HepG2 (cell line): ENCODE measurements around the gene C3orf18. TPM values are rescaled to one million over a fixed set of nuclear protein-coding genes. Genes with fewer than 3 reads are reported as not detected.

Source experiments
- ARID5B ChIP-seq: IDR thresholded peaks from 2 replicates; pipeline ENCODE4 v1.4.0; 2020; ENCODE audit warnings: mild to moderate bottlenecking, missing genetic modification reagents
- ATF1 ChIP-seq: IDR thresholded peaks from 2 replicates; pipeline ENCODE4 v1.6.1; 2016; ENCODE audit warnings: mild to moderate bottlenecking, control low read depth
- CENPX ChIP-seq: sonication (generic); formaldehyde crosslinking; IDR thresholded peaks from 2 replicates; pipeline ENCODE4 v1.9.0; 2021; ENCODE audit warnings: mild to moderate bottlenecking, missing genetic modification reagents, moderate library complexity
- HMGA1 ChIP-seq: sonication (generic); formaldehyde crosslinking; conservative IDR thresholded peaks from 2 replicates; pipeline ENCODE4 v1.4.0; 2020; ENCODE audit warnings: missing genetic modification reagents
- JUND ChIP-seq: sonication (generic); formaldehyde crosslinking; IDR thresholded peaks from 2 replicates; pipeline ENCODE4 v1.8.0; 2022; ENCODE audit warnings: mild to moderate bottlenecking, missing genetic modification reagents
- KLF16 ChIP-seq, 2 experiments: sonication (generic) in 1 of 2; formaldehyde crosslinking in 1 of 2; IDR thresholded peaks; 2 replicates each; pipeline versions ENCODE4 v1.6.1 to v1.8.0; 2016 to 2023; ENCODE audit warnings: missing genetic modification reagents in 2 of 2, missing compliant biosample characterization in 1 of 2
- MAFK ChIP-seq, 2 experiments: IDR thresholded peaks in 1 of 2; conservative IDR thresholded peaks in 1 of 2; 2 replicates each; pipeline ENCODE4 v1.6.1; 2011; ENCODE audit warnings: improper control_type of control experiment in 2 of 2, low read length in 2 of 2
- PCBP2 ChIP-seq: fragments of 200-400 bp; formaldehyde crosslinking; optimal IDR thresholded peaks from 2 replicates; pipeline ENCODE3; 2018; ENCODE audit warnings: low read length, low read depth; ENCODE audit not compliant: poor library complexity, severe bottlenecking
- TFAP4 ChIP-seq: sonication (generic); IDR thresholded peaks from 2 replicates; pipeline ENCODE4 v1.6.1; 2016; ENCODE audit warnings: low read depth, borderline replicate concordance
- ZNF318 ChIP-seq: sonication (generic); formaldehyde crosslinking; IDR thresholded peaks from 2 replicates; pipeline ENCODE4 v1.4.0; 2020; ENCODE audit warnings: mild to moderate bottlenecking, missing genetic modification reagents
- ZNF33B ChIP-seq: sonication (generic); formaldehyde crosslinking; IDR thresholded peaks from 2 replicates; pipeline ENCODE4 v1.5.1; 2020; ENCODE audit warnings: mild to moderate bottlenecking, missing genetic modification reagents
- ZNF503 ChIP-seq: sonication (generic); formaldehyde crosslinking; IDR thresholded peaks from 2 replicates; pipeline ENCODE4 v1.4.0; 2020; ENCODE audit warnings: missing genetic modification reagents
- ZNF792 ChIP-seq: IDR thresholded peaks from 2 replicates; pipeline ENCODE4 v1.6.1; 2016
- ZNF850 ChIP-seq: sonication (generic); formaldehyde crosslinking; conservative IDR thresholded peaks from 2 replicates; pipeline ENCODE4 v1.9.0; 2021; ENCODE audit warnings: mild to moderate bottlenecking, missing genetic modification reagents
- polyA plus RNA-seq, 8 experiments: library from polyadenylated mRNA; depleted of rRNA in 3 of 8; stranded (reverse) in 7 of 8; unstranded in 1 of 8; fragments of >200 nt; fragmentation: Illumina TruSeq in 4 of 8; extraction: Trizol in 4 of 8; gene quantifications; 2 replicates each; pipeline versions ENCODE4 v1.2.1 to v1.2.3, GENCODE V29; 2011 to 2016; ENCODE audit warnings: low read depth in 4 of 8, missing spikeins in 1 of 8, mixed read lengths in 1 of 8; ENCODE audit not compliant: insufficient read depth in 1 of 8
- total RNA-seq, 5 experiments: library from RNA; depleted of rRNA; stranded (reverse); fragments of >200 nt; fragmentation: Illumina TruSeq; extraction: Trizol; gene quantifications; 2 replicates each; pipeline ENCODE4 v1.2.3, GENCODE V29; 2016; ENCODE audit warnings: low read depth in 1 of 5

Gene C3orf18
- total and polyA plus RNA-seq, 2 of the 13 experiments (the other 11 are each of a cell fraction or from before 2014, with no cell fraction given) = 1.6 to 4.8 TPM

DNA sequence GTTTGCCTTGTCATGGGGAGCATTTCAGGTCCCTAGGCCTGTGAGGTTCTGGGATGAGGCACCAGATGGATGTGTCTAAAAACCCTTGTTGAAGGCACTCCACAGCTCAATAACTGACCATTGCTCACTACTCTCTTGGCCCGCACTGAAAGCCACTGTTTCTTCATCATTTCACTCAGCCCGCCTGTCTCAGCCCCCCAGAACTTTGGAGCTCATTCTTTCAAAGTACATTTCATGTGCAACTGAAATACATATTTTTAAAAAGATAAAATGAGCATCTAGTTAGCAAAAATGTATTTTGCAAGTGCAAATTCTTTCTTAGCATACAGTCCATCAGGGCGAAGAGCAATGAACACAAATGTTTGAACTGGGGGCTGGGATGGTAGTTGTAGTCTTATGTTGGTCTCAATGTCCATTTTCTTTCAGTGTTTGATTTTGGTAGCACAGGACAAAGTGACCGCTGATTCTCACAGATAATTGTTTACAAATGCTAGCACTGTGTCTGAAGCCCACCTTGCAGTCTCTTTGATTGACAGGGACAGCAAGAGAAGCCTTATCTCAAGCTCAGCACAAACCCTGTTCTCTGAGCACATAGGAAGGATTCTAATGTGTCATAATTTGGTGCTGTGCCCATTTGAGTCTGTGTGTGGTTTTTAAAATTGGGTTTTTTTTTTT, 21.3 kb upstream of the C3orf18 start (continued):
- TF ChIP-seq ZNF503 (CRISPR knock-in tag) = 0 out of 2 replicates have a peak, but pooled peaks have one; percentile 51
- no peak for TF ChIP-seq JUND (CRISPR knock-in tag)
- no peak for TF ChIP-seq CENPX (CRISPR knock-in tag)
- TF ChIP-seq HMGA1 = no peak
- TF ChIP-seq ATF1 (CRISPR knock-in tag) = no peak
- TF ChIP-seq KLF16 (CRISPR knock-in tag; IDR thresholded peaks at IDR 0.05) = peak in 1 of 2 experiments; percentile 27; a peak in 1 of 4 replicates
- no peak for TF ChIP-seq ZNF318
- TF ChIP-seq MAFK (conservative IDR thresholded peaks at IDR 0.05 in 1 of 2, IDR thresholded peaks at IDR 0.05 in 1 of 2; ENCODE audit: low read length in 2 of 2) = no peak
- TF ChIP-seq ZNF792 (CRISPR knock-in tag) = peak; percentile 100
- TF ChIP-seq TFAP4 = peak; percentile 47; the same call in 1 of the 2 replicates
- no peak for TF ChIP-seq ZNF33B
- no peak for TF ChIP-seq PCBP2
- TF ChIP-seq ARID5B (CRISPR knock-in tag) = peak; percentile 51
- TF ChIP-seq ZNF850 (CRISPR knock-in tag) = no peak
